KMS-11 (cell line): ENCODE measurements around the gene SLC1A2.

Source experiments
- H2AFZ ChIP-seq: fragments of 200-600 bp; sonication (generic); 2 replicates; pipeline ENCODE4 v1.6.1; 2016; ENCODE audit warnings: antibody characterized with exemption, mixed run types, low read depth
- H3K27ac ChIP-seq: fragments of 200-600 bp; sonication (generic); 2 replicates; pipeline ENCODE4 v1.6.1; 2016; ENCODE audit warnings: mild to moderate bottlenecking, mixed run types
- H3K27me3 ChIP-seq: fragments of 200-600 bp; sonication (generic); 2 replicates; pipeline ENCODE4 v1.6.1; 2017; ENCODE audit warnings: mild to moderate bottlenecking, low read depth, mixed run types, moderate library complexity; ENCODE audit not compliant: insufficient read depth
- H3K36me3 ChIP-seq: fragments of 200-600 bp; sonication (generic); 2 replicates; pipeline ENCODE4 v1.6.1; 2017; ENCODE audit warnings: mild to moderate bottlenecking, mixed run types; ENCODE audit not compliant: insufficient read depth
- H3K4me1 ChIP-seq: fragments of 200-600 bp; sonication (generic); 2 replicates; pipeline ENCODE4 v1.6.1; 2016; ENCODE audit warnings: mild to moderate bottlenecking, low read depth, mixed run types; ENCODE audit not compliant: poor library complexity, severe bottlenecking
- H3K4me2 ChIP-seq: fragments of 200-600 bp; sonication (generic); 2 replicates; pipeline ENCODE4 v1.7.0; 2016; ENCODE audit warnings: mild to moderate bottlenecking, mixed run types
- H3K4me3 ChIP-seq: fragments of 200-600 bp; sonication (generic); IDR thresholded peaks from 2 replicates; pipeline ENCODE4 v1.6.1; 2017; ENCODE audit warnings: low read depth, low read length, mixed read lengths; ENCODE audit not compliant: insufficient read depth
- H3K79me2 ChIP-seq: fragments of 200-600 bp; sonication (generic); 2 replicates; pipeline ENCODE4 v1.6.1; 2016; ENCODE audit warnings: low read depth, mixed run types; ENCODE audit not compliant: insufficient read depth
- H3K9ac ChIP-seq: fragments of 200-600 bp; sonication (generic); 2 replicates; pipeline ENCODE4 v1.6.1; 2016; ENCODE audit warnings: mild to moderate bottlenecking, mixed run types
- H4K20me1 ChIP-seq: fragments of 200-600 bp; sonication (generic); 2 replicates; pipeline ENCODE4 v1.6.1; 2016; ENCODE audit warnings: mild to moderate bottlenecking, mixed run types; ENCODE audit not compliant: insufficient read depth
- TF ChIP-seq, protein P1 (sequence below): fragments of 200-600 bp; sonication (generic); conservative IDR thresholded peaks from 2 replicates; pipeline ENCODE4 v1.6.1; 2017; ENCODE audit warnings: low read depth, mild to moderate bottlenecking, antibody characterized with exemption, low read length, moderate library complexity, mixed read lengths

The SLC1A2 gene

DNA sequence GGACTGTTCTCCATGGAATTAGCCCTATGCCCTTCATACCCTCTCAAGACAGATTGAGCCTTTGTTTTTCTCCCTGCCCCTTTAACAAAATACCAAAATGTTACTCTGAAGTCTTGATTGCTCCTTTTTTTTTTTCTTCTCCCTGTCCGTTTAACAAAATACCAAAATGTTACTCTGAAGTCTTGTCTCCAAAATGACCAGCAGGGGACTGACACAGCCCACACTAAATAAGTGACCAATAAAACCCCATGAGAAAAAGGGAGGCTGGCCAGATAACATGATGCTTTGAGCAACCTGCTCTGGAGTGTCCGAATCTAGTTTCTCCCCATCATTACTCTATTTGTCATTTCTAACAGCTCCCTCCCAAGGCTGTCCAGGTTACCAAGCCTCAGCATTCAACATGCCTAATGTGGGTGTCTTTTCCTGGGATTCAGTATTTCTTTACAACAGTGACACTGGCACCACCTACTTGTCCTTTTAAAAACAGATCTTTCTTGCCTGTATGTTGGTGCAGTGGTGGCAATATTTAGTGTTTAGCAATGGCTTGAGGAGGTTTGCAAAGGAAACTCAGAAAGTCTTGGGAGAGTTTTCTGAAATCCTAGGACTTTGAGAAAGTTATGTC, 42.7 kb upstream of the SLC1A2 start:
- no peaks in the 10 kb centered on the region for H3K27me3 ChIP-seq

DNA sequence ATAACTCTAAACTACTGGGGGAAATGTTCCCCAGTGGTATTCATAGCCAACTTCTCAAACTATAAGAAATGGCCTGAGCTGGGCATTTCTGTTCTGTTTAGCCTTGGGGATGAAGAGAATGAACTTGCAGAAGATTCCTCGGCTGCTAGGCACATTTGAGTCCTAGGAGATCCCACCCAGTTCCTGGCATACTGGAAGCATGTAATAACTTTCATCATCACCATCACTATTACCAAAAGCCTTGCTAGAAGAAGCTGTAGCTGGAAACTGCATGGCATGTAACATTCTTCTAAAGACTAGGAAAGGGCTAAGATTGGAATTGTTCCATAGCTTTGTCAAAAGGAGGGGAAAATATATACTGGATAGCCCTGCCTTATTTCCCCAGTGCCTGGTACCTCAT, 40.1 kb upstream of the SLC1A2 start:
- TF ChIP-seq, protein P1, sequence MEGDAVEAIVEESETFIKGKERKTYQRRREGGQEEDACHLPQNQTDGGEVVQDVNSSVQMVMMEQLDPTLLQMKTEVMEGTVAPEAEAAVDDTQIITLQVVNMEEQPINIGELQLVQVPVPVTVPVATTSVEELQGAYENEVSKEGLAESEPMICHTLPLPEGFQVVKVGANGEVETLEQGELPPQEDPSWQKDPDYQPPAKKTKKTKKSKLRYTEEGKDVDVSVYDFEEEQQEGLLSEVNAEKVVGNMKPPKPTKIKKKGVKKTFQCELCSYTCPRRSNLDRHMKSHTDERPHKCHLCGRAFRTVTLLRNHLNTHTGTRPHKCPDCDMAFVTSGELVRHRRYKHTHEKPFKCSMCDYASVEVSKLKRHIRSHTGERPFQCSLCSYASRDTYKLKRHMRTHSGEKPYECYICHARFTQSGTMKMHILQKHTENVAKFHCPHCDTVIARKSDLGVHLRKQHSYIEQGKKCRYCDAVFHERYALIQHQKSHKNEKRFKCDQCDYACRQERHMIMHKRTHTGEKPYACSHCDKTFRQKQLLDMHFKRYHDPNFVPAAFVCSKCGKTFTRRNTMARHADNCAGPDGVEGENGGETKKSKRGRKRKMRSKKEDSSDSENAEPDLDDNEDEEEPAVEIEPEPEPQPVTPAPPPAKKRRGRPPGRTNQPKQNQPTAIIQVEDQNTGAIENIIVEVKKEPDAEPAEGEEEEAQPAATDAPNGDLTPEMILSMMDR, result no peak
- no peaks in the 10 kb centered on the region for H4K20me1 ChIP-seq
- H3K4me3 ChIP-seq, result no peak overlapping the region
- H3K4me2 ChIP-seq, result no peak overlapping the region
- H3K4me1 ChIP-seq, result no peaks in the 10 kb centered on the region
- no peaks in the 10 kb centered on the region for H3K36me3 ChIP-seq
- no peak overlapping the region for H3K9ac ChIP-seq
- no peak overlapping the region for H3K27ac ChIP-seq
- H2AFZ ChIP-seq, result no peak overlapping the region
- no peaks in the 10 kb centered on the region for H3K27me3 ChIP-seq
- no peaks in the 10 kb centered on the region for H3K79me2 ChIP-seq

More for the DNA sequence above, 42.7 kb upstream of the SLC1A2 start:
- Histone ChIP-seq H3K27ac (no peak overlapping the region), H3K4me3 (no peak overlapping the region), H3K9ac (no peak overlapping the region), H3K79me2 (no peaks in the 10 kb centered on the region), H3K4me2 (no peak overlapping the region), H3K36me3 (no peaks in the 10 kb centered on the region), H2AFZ (no peak overlapping the region), H4K20me1 (no peaks in the 10 kb centered on the region), H3K4me1 (no peaks in the 10 kb centered on the region)
- TF ChIP-seq, protein P1, result no peak

DNA sequence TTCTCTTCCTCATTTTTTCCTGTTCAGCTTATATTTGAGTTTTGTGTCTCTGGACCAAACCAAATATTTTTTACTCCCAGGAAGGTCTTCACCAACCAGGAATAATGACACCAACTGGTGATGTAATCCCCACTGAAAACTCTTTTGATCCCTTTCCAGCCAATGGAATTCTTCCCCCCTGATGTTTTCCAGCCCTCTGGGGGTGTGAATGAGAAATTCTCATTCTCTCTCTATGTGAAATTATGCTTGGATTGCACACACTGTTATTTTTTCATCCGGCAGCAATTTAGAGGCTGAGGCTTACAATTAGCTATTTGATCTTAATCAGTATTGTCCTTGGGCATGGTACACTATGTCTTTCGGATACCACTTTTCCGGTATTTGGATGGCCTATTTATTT, 39.5 kb upstream of the SLC1A2 start:
- H3K27me3 ChIP-seq, result no peaks in the 10 kb centered on the region
- no peak overlapping the region for H3K4me2 ChIP-seq
- TF ChIP-seq, protein P1, result no peak
- H3K4me3 ChIP-seq, result no peak overlapping the region
- H3K36me3 ChIP-seq, result no peaks in the 10 kb centered on the region
- H4K20me1 ChIP-seq, result no peaks in the 10 kb centered on the region
- no peaks in the 10 kb centered on the region for H3K79me2 ChIP-seq
- H3K27ac ChIP-seq, result no peak overlapping the region
- no peak overlapping the region for H2AFZ ChIP-seq
- H3K4me1 ChIP-seq, result no peaks in the 10 kb centered on the region
- no peak overlapping the region for H3K9ac ChIP-seq

DNA sequence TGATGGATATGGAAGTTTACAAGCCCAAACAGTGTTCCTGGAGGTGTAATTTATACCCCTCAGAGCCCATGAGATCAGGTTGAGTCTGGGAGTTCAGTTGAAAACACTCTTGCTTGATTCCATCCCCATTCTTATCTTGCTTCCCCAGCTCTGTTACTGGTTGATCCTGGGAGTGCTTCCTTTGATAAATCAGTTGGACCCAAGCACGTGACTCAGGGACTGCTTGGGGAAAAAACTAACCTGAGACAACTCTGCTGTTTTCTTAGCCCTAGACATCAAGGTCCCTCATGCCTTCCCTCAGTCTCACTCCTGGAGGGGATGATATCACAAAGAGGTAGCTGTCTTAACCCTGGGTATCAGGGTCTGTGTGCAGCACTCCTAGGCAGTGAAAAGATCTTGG, 35.0 kb upstream of the SLC1A2 start:
- no peaks in the 10 kb centered on the region for H3K27me3 ChIP-seq
- no peak overlapping the region for H3K9ac ChIP-seq
- H3K36me3 ChIP-seq, result no peaks in the 10 kb centered on the region
- no peak overlapping the region for H2AFZ ChIP-seq
- TF ChIP-seq, protein P1, result no peak
- no peaks in the 10 kb centered on the region for H4K20me1 ChIP-seq
- no peak overlapping the region for H3K4me3 ChIP-seq
- no peak overlapping the region for H3K4me2 ChIP-seq
- H3K4me1 ChIP-seq, result no peaks in the 10 kb centered on the region
- no peak overlapping the region for H3K27ac ChIP-seq
- H3K79me2 ChIP-seq, result no peaks in the 10 kb centered on the region
